H1 (cell line): Measurements from ENCODE around the gene XRCC6. TPM values are rescaled to one million over a fixed set of nuclear protein-coding genes. Genes with fewer than 3 reads are reported as not detected.

Experiments used
- CTCF ChIA-PET: fragments of 300-600 bp; sonication (Branson Sonifier 250); formaldehyde crosslinking; loops from one replicate; lab custom pipeline; 2021; ENCODE audit not compliant: partially characterized antibody; lab: Charles Lee
- POLR2A ChIA-PET: fragments of 300-600 bp; sonication (Branson Sonifier 250); formaldehyde crosslinking; loops from one replicate; lab custom pipeline; 2021; ENCODE audit warnings: inconsistent platforms; ENCODE audit not compliant: partially characterized antibody; lab: Charles Lee
- DNase-seq, 2 experiments: peaks; one replicate each; pipeline versions ENCODE4 v3.0.0 to v3.0.0-alpha.2; 2010 to 2022; ENCODE audit warnings: low spot score in 2 of 2, low read depth in 1 of 2, mixed read lengths in 1 of 2
- FAIRE-seq: peaks from 2 replicates; lab custom pipeline; 2011; peaks lifted over from hg19 to GRCh38; lab: Jason Lieb, UNC
- H2AFZ ChIP-seq: 2 replicates; pipeline ENCODE4 v1.8.1; 2012; ENCODE audit warnings: low read length, inconsistent platforms
- H2AK5ac ChIP-seq: 2 replicates; pipeline ENCODE4 v1.6.1; 2013; ENCODE audit warnings: low read depth, low read length
- H2BK120ac ChIP-seq: replicated peaks from 2 replicates; pipeline ENCODE3; 2013; ENCODE audit warnings: low read depth, low read length, inconsistent platforms
- H2BK12ac ChIP-seq: 2 replicates; pipeline ENCODE4 v1.6.1; 2013; ENCODE audit warnings: low read depth, low read length
- H2BK15ac ChIP-seq: 2 replicates; pipeline ENCODE4 v1.6.1; 2013; ENCODE audit warnings: low read length
- H2BK20ac ChIP-seq: 2 replicates; pipeline ENCODE4 v1.6.1; 2013; ENCODE audit warnings: low read length
- H2BK5ac ChIP-seq: 2 replicates; pipeline ENCODE4 v1.6.1; 2013; ENCODE audit warnings: low read depth, low read length
- H3K14ac ChIP-seq: 2 replicates; pipeline ENCODE4 v1.6.1; 2013; ENCODE audit warnings: inconsistent platforms; ENCODE audit not compliant: insufficient read length
- H3K18ac ChIP-seq: 2 replicates; pipeline ENCODE4 v1.6.1; 2013; ENCODE audit warnings: low read length; ENCODE audit errors: extremely low read depth
- H3K23ac ChIP-seq: 2 replicates; pipeline ENCODE4 v1.6.1; 2013; ENCODE audit warnings: inconsistent platforms; ENCODE audit not compliant: insufficient read length
- H3K23me2 ChIP-seq: 2 replicates; pipeline ENCODE4 v1.6.1; 2013; ENCODE audit warnings: low read depth, low read length
- H3K27ac ChIP-seq: 2 replicates; pipeline ENCODE4 v1.6.1; 2011; ENCODE audit warnings: low read depth, low read length, inconsistent platforms
- H3K27me3 ChIP-seq, 4 experiments: replicated peaks in 1 of 4; 1 replicate in 1 of 4; 2 replicates in 3 of 4; pipeline versions ENCODE4 v1.6.1 to v1.8.1; 2011 to 2013; ENCODE audit warnings: low read length in 3 of 4, mild to moderate bottlenecking in 3 of 4, inconsistent platforms in 2 of 4, mixed read lengths in 2 of 4, moderate library complexity in 1 of 4; ENCODE audit not compliant: control insufficient read depth in 3 of 4, insufficient read depth in 3 of 4; ENCODE audit errors: extremely low read depth in 1 of 4
- H3K36me3 ChIP-seq, 4 experiments: 2 replicates each; pipeline versions ENCODE4 v1.6.1 to v1.8.1; 2011 to 2013; ENCODE audit warnings: mild to moderate bottlenecking in 4 of 4, low read length in 3 of 4, moderate library complexity in 2 of 4, control low read depth in 1 of 4, inconsistent platforms in 1 of 4; ENCODE audit not compliant: insufficient read depth in 4 of 4, control insufficient read depth in 2 of 4
- H3K4ac ChIP-seq: replicated peaks from 2 replicates; pipeline ENCODE3; 2013; ENCODE audit warnings: low read length, low read depth, mixed read lengths, inconsistent platforms; ENCODE audit not compliant: insufficient read length
- H3K4me1 ChIP-seq, 4 experiments: replicated peaks in 1 of 4; 1 replicate in 1 of 4; 2 replicates in 3 of 4; pipeline versions ENCODE4 v1.6.1 to v1.8.1; 2011 to 2013; ENCODE audit warnings: low read length in 3 of 4, inconsistent platforms in 2 of 4, mixed read lengths in 1 of 4; ENCODE audit not compliant: insufficient read depth in 4 of 4, control insufficient read depth in 3 of 4
- H3K4me2 ChIP-seq, 2 experiments: 2 replicates each; pipeline versions ENCODE4 v1.6.1 to v1.8.1; 2011 to 2013; ENCODE audit warnings: low read depth in 2 of 2, low read length in 2 of 2, control low read depth in 1 of 2, inconsistent platforms in 1 of 2, mild to moderate bottlenecking in 1 of 2; ENCODE audit not compliant: insufficient read depth in 1 of 2
- H3K4me3 ChIP-seq, 4 experiments: fragments of 200-600, 300-600 bp in 1 of 4; sonication (generic), shearing (Covaris generic), sonication (Bioruptor Twin) in 1 of 4; 2 replicates each; pipeline versions ENCODE4 v1.5.1 to v1.8.1; 2011 to 2016; ENCODE audit warnings: low read length in 4 of 4, low read depth in 3 of 4, control low read depth in 2 of 4, inconsistent platforms in 2 of 4, mild to moderate bottlenecking in 2 of 4, mixed read lengths in 1 of 4, moderate library complexity in 1 of 4; ENCODE audit not compliant: insufficient read depth in 2 of 4; ENCODE audit errors: extremely low read depth in 1 of 4
- H3K56ac ChIP-seq: replicated peaks from 2 replicates; pipeline ENCODE3; 2013; ENCODE audit warnings: low read depth, mild to moderate bottlenecking, mixed read lengths, low read length, inconsistent platforms; ENCODE audit not compliant: insufficient read length
- H3K79me1 ChIP-seq: 2 replicates; pipeline ENCODE4 v1.6.1; 2013; ENCODE audit warnings: low read depth, low read length, control low read depth
- H3K79me2 ChIP-seq, 2 experiments: 2 replicates each; pipeline versions ENCODE4 v1.6.1 to v1.8.1; 2012 to 2013; ENCODE audit warnings: low read length in 2 of 2, mild to moderate bottlenecking in 2 of 2, inconsistent platforms in 1 of 2; ENCODE audit not compliant: insufficient read depth in 2 of 2, control insufficient read depth in 1 of 2
- H3K9ac ChIP-seq, 4 experiments: replicated peaks in 1 of 4; 1 replicate in 1 of 4; 2 replicates in 3 of 4; pipeline versions ENCODE4 v1.6.1 to v1.8.1; 2011 to 2013; ENCODE audit warnings: low read depth in 3 of 4, low read length in 3 of 4, control low read depth in 2 of 4, mild to moderate bottlenecking in 2 of 4, moderate library complexity in 2 of 4, inconsistent platforms in 1 of 4; ENCODE audit errors: extremely low read depth in 1 of 4
- H3K9me3 ChIP-seq, 2 experiments: 2 replicates each; pipeline versions ENCODE4 v1.6.1 to v1.8.1; 2012 to 2013; ENCODE audit warnings: mild to moderate bottlenecking in 2 of 2, moderate library complexity in 2 of 2, control low read depth in 1 of 2, inconsistent platforms in 1 of 2, low read depth in 1 of 2, low read length in 1 of 2, mixed read lengths in 1 of 2; ENCODE audit not compliant: insufficient read depth in 2 of 2
- H4K20me1 ChIP-seq, 2 experiments: replicated peaks in 1 of 2; 2 replicates each; pipeline versions ENCODE3 to v1.8.1; 2011 to 2013; ENCODE audit warnings: inconsistent platforms in 2 of 2, low read length in 2 of 2, mild to moderate bottlenecking in 1 of 2; ENCODE audit not compliant: insufficient read depth in 2 of 2, control insufficient read depth in 1 of 2
- H4K5ac ChIP-seq: 2 replicates; pipeline ENCODE4 v1.6.1; 2013; ENCODE audit warnings: low read length, low read depth, mixed read lengths, inconsistent platforms; ENCODE audit not compliant: insufficient read length
- H4K8ac ChIP-seq: 2 replicates; pipeline ENCODE4 v1.8.0; 2013; ENCODE audit warnings: mild to moderate bottlenecking, moderate library complexity, low read length, inconsistent platforms; ENCODE audit not compliant: insufficient read depth; ENCODE audit errors: extremely low read depth
- H4K91ac ChIP-seq: replicated peaks from 2 replicates; pipeline ENCODE3; 2013; ENCODE audit warnings: low read length, mixed read lengths, inconsistent platforms; ENCODE audit not compliant: insufficient read length
- SP2 ChIP-seq: IDR thresholded peaks from 2 replicates; pipeline ENCODE4 v1.6.1; 2012; ENCODE audit warnings: mild to moderate bottlenecking, low read length, inconsistent platforms
- WGBS, 2 experiments: shearing (Covaris generic) in 1 of 2; methylation state at CpG; one replicate each; pipeline versions ENCODE4 v1.1.6 to v1.1.7; 2013 to 2015; ENCODE audit warnings: low lambda C conversion rate in 2 of 2, mixed read lengths in 2 of 2, inconsistent platforms in 1 of 2, low coverage in 1 of 2, missing lambda C conversion rate in 1 of 2; ENCODE audit not compliant: insufficient replicate concordance in 2 of 2, insufficient coverage in 1 of 2, insufficient read length in 1 of 2; ENCODE audit errors: extremely low coverage in 1 of 2, missing lambda C conversion rate in 1 of 2; 5-methylcytosine and 5-hydroxymethylcytosine counted together
- polyA plus RNA-seq, 7 experiments: library from polyadenylated mRNA; depleted of rRNA in 3 of 7; stranded (reverse) in 5 of 7; unstranded in 2 of 7; fragments of >200 nt in 5 of 7; fragments of 200-250 nt in 2 of 7; gene quantifications; 1 replicate in 5 of 7; 2 replicates in 1 of 7; 4 replicates in 1 of 7; pipeline versions ENCODE4 v1.2.1 to v1.2.3, GENCODE V29; 2011 to 2013; ENCODE audit warnings: missing spikeins in 2 of 7, mixed read lengths in 2 of 7
- total RNA-seq: library from RNA; stranded (reverse); fragmentation: NEBNext Ultra II Directional; extraction: Animal tissue kit (Norgen Biotek cat#: 25700); gene quantifications from 2 replicates; pipeline ENCODE4 v1.2.1, GENCODE V29; 2021

XRCC6 gene
- total and polyA plus RNA-seq, 2 of the 8 experiments (the other 6 are each of a cell fraction or from before 2014, with no cell fraction given) = 150 to 490 TPM

DNA sequence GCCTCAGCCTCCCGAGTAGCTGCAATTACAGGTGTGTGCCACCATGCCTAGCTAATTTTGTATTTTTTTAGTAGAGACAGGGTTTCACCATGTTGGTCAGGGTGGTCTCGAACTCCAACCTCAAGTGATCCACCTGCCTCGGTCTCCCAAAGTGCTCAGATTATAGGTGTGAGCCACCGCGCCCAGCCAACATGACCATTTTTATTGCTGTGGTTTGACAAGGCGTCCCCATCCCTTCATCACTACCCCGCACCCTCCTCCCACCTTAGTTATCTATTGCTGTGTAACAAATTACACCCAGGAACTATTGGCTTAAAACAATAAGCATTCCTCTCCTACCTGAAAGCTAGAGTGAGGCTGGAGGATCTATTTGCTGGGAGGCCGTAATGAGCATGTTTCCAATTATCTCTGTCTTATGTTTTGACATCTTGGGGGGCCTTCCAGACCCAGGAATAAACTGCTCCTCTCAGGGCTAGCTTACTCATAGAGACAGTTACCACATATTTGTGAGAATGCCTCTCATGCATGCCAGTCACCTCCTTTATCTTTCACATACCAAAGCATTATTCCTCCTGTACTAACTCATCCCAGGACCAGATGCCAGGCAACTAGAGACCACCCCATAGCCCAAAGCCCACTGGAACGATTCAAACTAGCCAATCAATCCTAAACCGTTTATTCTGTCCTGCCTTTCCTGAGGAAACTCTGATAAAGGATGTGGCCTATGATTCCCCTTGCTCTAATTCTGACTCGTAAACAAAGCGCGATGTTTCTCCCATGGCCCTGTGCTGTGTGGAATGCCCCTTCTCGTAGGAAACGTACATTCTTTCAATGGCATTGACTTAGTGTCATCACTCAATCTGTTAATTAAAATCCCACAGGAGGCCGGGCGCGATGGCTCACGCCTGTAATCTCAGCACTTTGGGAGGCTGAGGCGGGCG, 48.1 kb downstream of the XRCC6 start:
- H3K27ac ChIP-seq = no peak overlapping the region
- no peaks in the 10 kb centered on the region for H3K23me2 ChIP-seq
- no peak overlapping the region for H3K4me3 ChIP-seq
- H4K20me1 ChIP-seq = peaks cover 2 to 7% of the 10 kb centered on the region in 2 experiments
- peaks cover 5% of the 10 kb centered on the region; the same call in 1 of the 2 replicates for H3K79me1 ChIP-seq
- no peak overlapping the region for H4K5ac ChIP-seq
- peaks cover 0 to 3% of the 10 kb centered on the region in 2 experiments; a peak in 1 of 4 replicates for H3K79me2 ChIP-seq
- H3K4me2 ChIP-seq = no peak overlapping the region
- H4K8ac ChIP-seq = peak overlapping the region; percentile 75; the same call in 1 of the 2 replicates
- no peaks in the 10 kb centered on the region for H3K9me3 ChIP-seq
- no peak overlapping the region for H2BK120ac ChIP-seq
- ChIA-PET POLR2A (interaction anchor here (1.4 kb wide), 1 partner anchor 19 kb away, joined by 3 read pairs; no protein-coding TSS in a partner anchor), CTCF (no interaction called here)
- no peak for TF ChIP-seq SP2
- H2BK5ac ChIP-seq = no peak overlapping the region
- H3K23ac ChIP-seq = no peak overlapping the region
- H3K14ac ChIP-seq = no peak overlapping the region
- H4K91ac ChIP-seq = no peak overlapping the region
- H2AFZ ChIP-seq = no peak overlapping the region
- H3K4me1 ChIP-seq = peaks cover 0 to 8% (median 3%) of the 10 kb centered on the region in 4 experiments; a peak in 5 of 7 replicates
- H3K9ac ChIP-seq = no peak overlapping the region
- FAIRE-seq (no peak), DNase-seq (no peak)
- H2AK5ac ChIP-seq = no peak overlapping the region
- H3K27me3 ChIP-seq = no peaks in the 10 kb centered on the region
- H2BK20ac ChIP-seq = no peak overlapping the region
- 92% methylated on average over 21 of the region's 21 CpGs; no CpG with 5 or more reads in 1 of the 2 experiments for WGBS, 2 experiments
- no peak overlapping the region for H2BK15ac ChIP-seq
- no peak overlapping the region for H2BK12ac ChIP-seq
- H3K18ac ChIP-seq = no peak overlapping the region
- no peak overlapping the region for H3K4ac ChIP-seq
- H3K56ac ChIP-seq = no peak overlapping the region
- peaks cover 0 to 12% (median 4%) of the 10 kb centered on the region in 4 experiments; a peak in 6 of 8 replicates for H3K36me3 ChIP-seq
